Fibroblast of the aortic adventitia (primary cell): ENCODE results near the gene LTBP4. TPM values are rescaled to one million over a fixed set of nuclear protein-coding genes. Genes with fewer than 3 reads are reported as not detected.

Experiments
- DNase-seq: peaks from one replicate; pipeline ENCODE4 v3.0.0-alpha.2; 2010; ENCODE audit warnings: low read depth
- H3K4me3 ChIP-seq: 2 replicates; pipeline ENCODE4 v1.5.1; 2011; ENCODE audit warnings: low read depth, mild to moderate bottlenecking, control low read depth, low read length, moderate library complexity
- total RNA-seq: library from RNA; depleted of rRNA; stranded (reverse); fragments of >200 nt; gene quantifications from 2 replicates; pipeline ENCODE4 v1.2.3, GENCODE V29; 2012; ENCODE audit warnings: low replicate concordance
- TF ChIP-seq, protein P1 (sequence below): IDR thresholded peaks from 2 replicates; pipeline ENCODE4 v1.5.1; 2011; ENCODE audit warnings: mild to moderate bottlenecking, low read length, control low read depth, inconsistent platforms; ENCODE audit not compliant: insufficient read depth

The LTBP4 gene
- total RNA-seq, 1 donor = 31.5 TPM

DNA sequence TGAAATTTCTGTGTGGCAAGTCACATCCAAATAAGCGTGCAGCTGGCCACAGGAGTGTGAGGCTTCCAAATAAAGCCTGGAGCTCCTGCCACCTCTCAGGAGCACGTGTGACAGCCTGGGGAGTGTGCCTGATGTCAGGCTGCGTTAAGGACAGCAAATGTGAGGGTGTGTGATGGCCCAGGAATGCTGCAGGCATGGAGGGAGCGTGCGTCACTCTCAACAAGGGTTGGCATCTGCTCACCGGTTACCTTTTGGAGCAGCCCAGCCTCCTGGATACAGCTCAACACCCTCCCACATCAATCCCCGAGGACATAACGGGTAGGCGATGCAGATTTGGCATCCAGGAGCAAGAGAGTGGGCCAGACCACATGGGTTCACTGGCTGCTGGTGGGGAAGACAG, 70.2 kb downstream of the LTBP4 start:
- no peak for DNase-seq
- TF ChIP-seq, protein P1, sequence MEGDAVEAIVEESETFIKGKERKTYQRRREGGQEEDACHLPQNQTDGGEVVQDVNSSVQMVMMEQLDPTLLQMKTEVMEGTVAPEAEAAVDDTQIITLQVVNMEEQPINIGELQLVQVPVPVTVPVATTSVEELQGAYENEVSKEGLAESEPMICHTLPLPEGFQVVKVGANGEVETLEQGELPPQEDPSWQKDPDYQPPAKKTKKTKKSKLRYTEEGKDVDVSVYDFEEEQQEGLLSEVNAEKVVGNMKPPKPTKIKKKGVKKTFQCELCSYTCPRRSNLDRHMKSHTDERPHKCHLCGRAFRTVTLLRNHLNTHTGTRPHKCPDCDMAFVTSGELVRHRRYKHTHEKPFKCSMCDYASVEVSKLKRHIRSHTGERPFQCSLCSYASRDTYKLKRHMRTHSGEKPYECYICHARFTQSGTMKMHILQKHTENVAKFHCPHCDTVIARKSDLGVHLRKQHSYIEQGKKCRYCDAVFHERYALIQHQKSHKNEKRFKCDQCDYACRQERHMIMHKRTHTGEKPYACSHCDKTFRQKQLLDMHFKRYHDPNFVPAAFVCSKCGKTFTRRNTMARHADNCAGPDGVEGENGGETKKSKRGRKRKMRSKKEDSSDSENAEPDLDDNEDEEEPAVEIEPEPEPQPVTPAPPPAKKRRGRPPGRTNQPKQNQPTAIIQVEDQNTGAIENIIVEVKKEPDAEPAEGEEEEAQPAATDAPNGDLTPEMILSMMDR = no peak
- H3K4me3 ChIP-seq = no peak overlapping the region

DNA sequence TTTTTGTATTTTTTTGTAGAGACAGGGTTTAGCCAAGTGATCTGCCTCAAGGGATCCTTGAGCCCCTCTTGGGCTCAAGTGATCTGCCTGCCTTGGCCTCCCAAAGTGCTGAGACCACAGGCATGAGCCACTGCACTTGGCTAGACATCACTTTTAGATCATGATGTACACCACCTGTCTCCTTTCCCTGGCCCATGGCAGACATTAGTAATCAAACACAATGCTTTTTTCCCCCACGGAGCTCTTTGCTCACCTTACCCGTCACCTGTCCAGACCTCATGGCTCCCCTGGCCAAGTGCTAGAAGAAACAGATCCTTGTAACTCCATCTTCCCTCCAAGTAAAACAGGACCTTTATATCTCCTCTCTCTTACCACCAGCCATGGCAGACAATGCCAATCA, 70.9 kb downstream of the LTBP4 start:
- TF ChIP-seq, protein P1 = no peak
- DNase-seq = no peak
- no peak overlapping the region for H3K4me3 ChIP-seq

DNA sequence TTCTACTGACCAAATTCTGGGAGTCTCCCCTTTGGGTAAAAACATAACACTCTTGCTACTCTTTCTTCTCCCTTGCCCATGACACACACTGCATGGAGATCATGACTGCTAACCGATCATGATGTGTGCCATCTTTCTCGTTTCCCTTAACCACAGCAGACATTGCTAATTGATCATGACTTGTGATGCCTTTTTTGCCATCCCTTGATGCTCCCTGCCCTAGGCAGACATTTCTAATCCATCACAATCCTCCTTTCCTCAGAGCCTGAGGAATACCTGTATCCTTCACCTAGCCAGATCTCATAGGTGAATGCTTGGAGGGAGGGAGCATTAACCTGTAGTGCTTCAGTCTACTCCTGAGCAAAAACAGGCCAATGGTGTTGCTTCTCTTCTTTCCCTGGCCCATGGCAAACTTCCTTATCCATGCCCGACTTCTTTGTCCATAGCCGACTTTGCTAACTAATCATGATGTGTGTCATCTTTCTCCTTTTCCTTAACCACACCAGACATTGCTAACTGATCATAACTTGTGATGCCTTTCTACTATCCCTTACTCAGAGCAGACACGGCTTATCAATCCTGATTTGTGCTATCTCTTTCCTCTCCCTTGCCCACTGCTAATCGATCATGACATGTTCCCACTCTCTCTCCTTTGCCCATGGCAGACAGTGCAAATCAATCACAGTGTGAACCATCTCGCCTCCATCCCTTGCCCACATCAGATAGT, 71.6 kb downstream of the LTBP4 start:
- H3K4me3 ChIP-seq = no peak overlapping the region
- no peak for DNase-seq
- TF ChIP-seq, protein P1 = no peak

DNA sequence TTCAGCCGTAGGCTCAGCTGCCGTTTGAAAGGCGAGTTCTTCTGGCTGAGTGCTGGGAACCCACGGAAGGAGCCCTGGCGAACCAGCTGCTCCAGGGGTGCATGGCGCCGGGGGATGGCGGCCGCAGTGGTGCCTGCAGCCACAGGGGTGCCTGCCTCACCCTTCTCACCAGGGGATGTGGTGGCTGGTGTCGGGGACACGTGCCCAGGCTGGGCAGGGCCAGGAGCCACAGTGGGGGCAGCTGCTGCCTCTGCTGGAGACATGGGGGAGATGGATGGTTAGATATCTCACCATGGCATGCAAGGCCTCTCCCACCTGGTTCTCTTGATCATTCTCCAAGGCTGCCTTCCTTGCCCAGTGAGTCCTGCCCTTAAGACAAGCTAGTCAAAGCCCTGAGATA, 72.2 kb downstream of the LTBP4 start:
- TF ChIP-seq, protein P1 = no peak
- no peak overlapping the region for H3K4me3 ChIP-seq
- no peak for DNase-seq

DNA sequence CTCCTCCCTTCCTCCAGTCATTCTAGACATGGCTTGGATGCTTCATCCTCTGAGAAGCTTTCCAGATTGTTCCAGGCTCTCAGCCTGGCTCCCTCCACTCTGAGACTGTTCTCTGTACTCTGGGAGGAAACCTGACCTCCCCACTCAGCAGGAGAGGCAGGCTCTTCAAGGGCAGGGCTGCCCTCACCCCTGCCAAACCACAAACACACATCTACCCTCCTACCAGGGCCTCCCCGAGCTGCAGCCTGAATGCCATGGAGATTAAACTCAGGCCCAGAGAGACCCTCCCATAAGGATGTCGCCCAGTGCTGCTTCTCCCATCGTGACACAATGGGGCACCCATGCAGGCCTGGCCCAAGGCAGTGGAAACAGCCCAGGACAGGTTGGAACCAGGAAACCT, 73.1 kb downstream of the LTBP4 start:
- TF ChIP-seq, protein P1 = no peak
- DNase-seq = peak; percentile 31

DNA sequence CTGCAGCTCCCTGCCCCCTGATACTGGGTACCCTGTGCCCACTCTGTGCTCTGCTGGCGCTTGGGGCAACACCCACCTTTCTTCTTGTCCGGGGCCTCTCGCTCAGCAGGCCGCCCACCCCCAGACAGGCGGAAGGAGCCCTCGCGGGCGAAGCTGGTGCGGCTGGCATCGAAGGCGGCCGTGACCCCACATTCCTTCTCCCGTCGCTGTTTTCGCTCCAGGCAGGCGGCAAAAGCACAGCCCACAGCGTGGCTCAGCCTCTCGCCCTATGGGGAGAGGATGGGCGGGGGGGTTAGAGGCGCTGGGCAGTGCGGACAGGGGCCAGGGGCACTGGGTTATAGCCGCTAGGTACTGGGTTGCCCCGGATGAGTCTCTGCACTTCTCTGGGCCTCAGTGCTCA, 76.0 kb downstream of the LTBP4 start:
- no peak for DNase-seq

More for the DNA sequence above, 73.1 kb downstream of the LTBP4 start:
- H3K4me3 ChIP-seq = no peak overlapping the region

More for the DNA sequence above, 76.0 kb downstream of the LTBP4 start:
- no peak overlapping the region for H3K4me3 ChIP-seq
- TF ChIP-seq, protein P1 = no peak

Other genes starting within 250 kb of the LTBP4 start
- 0.18 TPM in 1 of 2 replicates, not detected in the other for gene HIPK4, start 211.2 kb upstream of the LTBP4 start, total RNA-seq
- 2.0 and 10.2 TPM in 2 replicates for gene PRX, start 188.0 kb upstream of the LTBP4 start, total RNA-seq
- 13.8 and 18.2 TPM in 2 replicates for gene SERTAD1, start 175.4 kb upstream of the LTBP4 start, total RNA-seq
- 6.2 and 24.4 TPM in 2 replicates for gene SERTAD3, start 157.0 kb upstream of the LTBP4 start, total RNA-seq
- gene BLVRB, start 135.6 kb upstream of the LTBP4 start, total RNA-seq = 71.5 and 77.2 TPM in 2 replicates
- gene SPTBN4, start 134.4 kb upstream of the LTBP4 start, total RNA-seq = 3.5 and 9.5 TPM in 2 replicates
- 5.7 and 24.9 TPM in 2 replicates for gene SHKBP1, start 24.5 kb upstream of the LTBP4 start, total RNA-seq
- gene NUMBL, start 89.3 kb downstream of the LTBP4 start, total RNA-seq = 51.4 and 251 TPM in 2 replicates
- gene COQ8B, start 115.5 kb downstream of the LTBP4 start, total RNA-seq = 19.5 and 29.5 TPM in 2 replicates
- 12.7 and 15.2 TPM in 2 replicates for gene ITPKC, start 115.7 kb downstream of the LTBP4 start, total RNA-seq
- 0.74 and 0.99 TPM in 2 replicates for gene ACTMAP, start 149.1 kb downstream of the LTBP4 start, total RNA-seq
- 19.1 and 29.8 TPM in 2 replicates for gene SNRPA, start 149.8 kb downstream of the LTBP4 start, total RNA-seq
- not detected in 2 replicates for gene MIA, start 174.2 kb downstream of the LTBP4 start, total RNA-seq
- gene RAB4B, start 176.9 kb downstream of the LTBP4 start, total RNA-seq = 9.0 and 10.1 TPM in 2 replicates
- 60.6 and 64.2 TPM in 2 replicates for gene EGLN2, start 197.8 kb downstream of the LTBP4 start, total RNA-seq
- not detected in 2 replicates for gene CYP2A6, start 249.1 kb downstream of the LTBP4 start, total RNA-seq